Measurements from ENCODE around the gene MGLL. TPM values are rescaled to one million over a fixed set of nuclear protein-coding genes. Genes with fewer than 3 reads are reported as not detected.
A peak's percentile ranks its signal among the peaks of the same experiment; 100 is the strongest.

The MGLL gene
- total and polyA plus RNA-seq, 9 of the 15 experiments (the other 6 are each of a cell fraction or from before 2014, with no cell fraction given): 0.12 to 0.32 (median 0.18) TPM; not detected in 6

- 80% methylated on average over 1 of the region's 3 CpGs for WGBS (ENCODE audit: insufficient coverage, low coverage, missing lambda C conversion rate)
- intact Hi-C loops (cut with micrococcal nuclease) (loop anchor here (5.0 kb wide), 1 partner anchor 49 kb away; no protein-coding TSS in a partner anchor), in situ Hi-C loops (cut with MboI) (no loop called here)
- H3K4me3 ChIP-seq: no peak overlapping the region
- TF ChIP-seq XRCC5 (IDR thresholded peaks at IDR 0.05; ENCODE audit: low read depth, low read length) (no peak), KDM1A (IDR thresholded peaks at IDR 0.05) (no peak), HMG20B (CRISPR knock-in tag; IDR thresholded peaks at IDR 0.05) (no peak), ZBTB17 (CRISPR knock-in tag; IDR thresholded peaks at IDR 0.05) (no peak), FOXA3 (CRISPR knock-in tag; conservative IDR thresholded peaks at IDR 0.05 in 1 of 2, IDR thresholded peaks at IDR 0.05 in 1 of 2) (no peak), DEAF1 (CRISPR knock-in tag; IDR thresholded peaks at IDR 0.05) (no peak), ELK3 (CRISPR knock-in tag; IDR thresholded peaks at IDR 0.05) (no peak), LEF1 (IDR thresholded peaks at IDR 0.05) (no peak), ZBED1 (IDR thresholded peaks at IDR 0.05) (no peak), HNRNPLL (IDR thresholded peaks at IDR 0.05; ENCODE audit: low read depth, low read length, poor library complexity, severe bottlenecking) (no peak)
- peak overlapping the region; percentile 96 for H2AFZ ChIP-seq (ENCODE audit: low read depth, low read length)
- no peak overlapping the region for H3K27ac ChIP-seq (ENCODE audit: extremely low read depth, low read depth, low read length)
- H3K4me1 ChIP-seq (replicated peaks in 1 of 2; ENCODE audit: control insufficient read depth in 2 of 2, insufficient read depth in 2 of 2, low read length in 2 of 2): peaks cover 25 to 46% of the 10 kb centered on the region in 2 experiments
- H3K9me3 ChIP-seq (replicated peaks; ENCODE audit: control insufficient read depth, insufficient read depth, low read depth, low read length): no peaks in the 10 kb centered on the region
- no peak for ATAC-seq
- ChIA-PET POLR2A (interaction anchor here (0.6 to 1.0 kb wide), 2 partner anchors 18 to 140 kb away, joined by 3 to 4 read pairs; no protein-coding TSS in a partner anchor), CTCF (ENCODE audit: low intra/inter-chr PET ratio) (no interaction called here)
- H3K9me1 ChIP-seq (ENCODE audit: control insufficient read depth, insufficient read depth, low read length): peaks cover 3% of the 10 kb centered on the region
- no peak overlapping the region for H3K4me2 ChIP-seq (ENCODE audit: insufficient read depth, low read length)
- H3K9ac ChIP-seq (ENCODE audit: insufficient read depth in 1 of 2, low read depth in 2 of 2, low read length in 2 of 2): no peak overlapping the region
- no peak for DNase-seq (ENCODE audit: extremely low read depth in 1 of 4, low spot score in 3 of 4)
- H3K27me3 ChIP-seq (ENCODE audit: control insufficient read depth in 2 of 2, insufficient read depth in 2 of 2, low read length in 2 of 2): 0 out of 5 replicates have a peak, but pooled peaks cover 0 to 5% of the 10 kb centered on the region in 2 experiments
- H3K79me2 ChIP-seq (ENCODE audit: control insufficient read depth, insufficient read depth, low read length): no peaks in the 10 kb centered on the region
- H3K36me3 ChIP-seq (ENCODE audit: control insufficient read depth, insufficient read depth, low read length): no peaks in the 10 kb centered on the region
- FAIRE-seq: no peak
- no peaks in the 10 kb centered on the region for H4K20me1 ChIP-seq (replicated peaks; ENCODE audit: control insufficient read depth, insufficient read depth, low read length)
- no TSS peak for BruUV-seq (replicated peaks)
Observed at GRCh38 chr3:127698286-127698685, 124.0 kb downstream of the MGLL start.
